ENCODE measurements around the gene TMEM191B.
"Not testable (repeated sequence)": the region's sequence is repeated elsewhere in the genome, so short reads cannot be mapped to it uniquely, and the experiment has no call there.

TMEM191B gene

GRCh38 chr22:18558939-18559338 lies 31.3 kb downstream of the TMEM191B start:
- not testable (repeated sequence) for DNase-seq

DNA sequence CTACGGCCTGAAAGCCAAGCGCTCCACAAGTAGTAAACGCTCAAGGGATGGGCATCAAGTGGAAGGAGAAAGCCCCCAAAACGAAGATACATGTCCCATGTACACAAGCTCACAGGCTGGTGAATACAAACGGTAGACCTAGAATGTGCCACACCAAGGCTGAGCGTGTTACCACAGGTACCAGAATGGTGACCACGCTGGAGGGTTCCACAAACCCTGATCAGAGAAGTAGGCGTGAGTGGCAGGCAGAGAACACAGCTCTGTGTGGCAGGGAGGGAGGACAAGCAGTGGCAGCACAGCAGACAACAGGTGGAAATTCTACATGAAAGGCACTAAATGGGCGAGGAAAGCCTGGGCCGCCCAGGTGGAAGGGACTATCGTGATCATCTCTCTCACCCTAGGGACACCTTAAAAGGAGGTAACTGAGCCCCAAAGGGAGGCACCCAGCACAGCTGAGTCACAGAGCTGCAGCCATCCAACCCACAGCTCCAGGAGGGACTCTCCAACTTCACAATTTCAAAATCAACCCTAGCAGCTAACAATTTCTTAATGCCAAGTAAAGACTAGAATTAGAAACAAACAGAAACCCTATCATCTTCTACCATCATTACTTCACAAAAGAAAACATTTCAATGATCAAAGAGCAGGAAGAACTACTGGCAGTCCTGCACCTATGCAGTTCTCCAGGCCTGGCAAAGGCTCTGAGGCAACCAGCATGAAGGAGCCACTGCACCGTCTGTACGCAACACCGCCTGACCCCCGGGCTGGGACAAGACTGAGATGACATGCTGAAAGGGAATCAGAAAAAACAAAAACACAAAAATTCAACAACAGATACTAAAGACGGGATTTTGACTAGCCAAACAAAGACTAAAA lies 32.7 kb downstream of the TMEM191B start:
- not testable (repeated sequence) for DNase-seq

- DNase-seq, result not testable (repeated sequence)
Observed at GRCh38 chr22:18570509-18571246, 43.1 kb downstream of the TMEM191B start.

DNA sequence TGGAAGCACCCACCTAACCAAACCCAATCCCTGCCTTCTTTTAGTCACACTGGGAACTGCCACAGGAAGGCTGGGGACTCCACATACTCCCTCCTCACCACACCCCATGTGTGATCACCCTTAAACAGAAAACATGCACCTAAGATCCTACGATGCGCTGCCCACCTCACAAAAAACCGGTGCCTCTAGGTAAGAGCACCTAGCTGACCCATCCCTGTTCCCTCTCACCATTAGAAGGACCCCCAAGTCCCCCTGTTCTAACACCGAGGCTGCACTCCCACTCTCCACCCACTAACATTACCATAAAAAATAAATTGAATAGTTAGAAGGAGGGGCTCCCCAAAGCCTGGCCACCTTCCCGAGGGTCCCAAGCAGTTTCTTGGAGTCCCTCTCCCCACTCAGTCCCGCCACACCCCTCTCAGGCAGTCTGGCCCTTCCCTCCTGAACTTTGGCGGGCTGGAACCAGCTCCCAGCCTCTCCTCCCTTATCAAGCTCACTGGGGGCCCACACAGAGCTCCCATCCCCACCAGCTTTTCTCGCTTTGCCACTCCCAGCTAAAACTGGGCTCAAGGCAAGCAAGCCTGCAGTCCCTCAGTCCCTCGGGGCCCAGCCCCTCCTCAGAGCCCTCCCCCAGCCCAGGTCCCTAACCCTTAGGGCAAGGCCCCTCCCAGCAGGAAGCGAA lies 46.0 kb downstream of the TMEM191B start:
- not testable (repeated sequence) for DNase-seq

- not testable (repeated sequence) for DNase-seq
Observed at GRCh38 chr22:18574555-18574954, 47.0 kb downstream of the TMEM191B start.

DNA sequence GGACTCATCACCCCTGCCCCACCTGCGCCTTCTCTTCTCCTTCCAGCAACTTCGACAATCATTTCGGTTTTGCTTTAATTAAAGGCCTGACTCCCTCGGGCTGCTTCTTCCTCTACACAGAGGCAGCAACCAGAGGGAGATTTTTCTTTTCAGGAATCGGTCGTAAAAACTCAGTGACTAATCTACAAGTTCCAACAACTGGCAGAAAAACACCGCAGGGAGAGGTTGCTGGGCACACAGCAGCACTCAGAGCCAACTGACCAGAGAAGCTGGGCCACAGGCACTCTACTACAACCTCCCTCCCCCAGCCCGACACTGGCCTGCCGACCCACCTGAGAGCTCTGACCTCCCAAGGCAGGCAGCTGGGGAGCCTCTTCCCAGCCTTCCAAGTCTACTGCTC lies 48.1 kb downstream of the TMEM191B start:
- DNase-seq, result not testable (repeated sequence)

- not testable (repeated sequence) for DNase-seq
Observed at GRCh38 chr22:18577090-18577818, 49.7 kb downstream of the TMEM191B start.

- not testable (repeated sequence) for DNase-seq
Observed at GRCh38 chr22:18577847-18578246, 50.2 kb downstream of the TMEM191B start.
